Fibroblast of lung (primary cell): ENCODE results near the gene LRRC58. TPM values are rescaled to one million over a fixed set of nuclear protein-coding genes. Genes with fewer than 3 reads are reported as not detected.

Source experiments
- DNase-seq, 2 donors: peaks; one replicate each; pipeline versions ENCODE4 v3.0.0 to v3.0.0-alpha.2; 2010; ENCODE audit warnings: low read depth in 2 of 2
- H2AFZ ChIP-seq: 2 replicates; pipeline ENCODE4 v1.5.1; 2012; ENCODE audit warnings: low read length, control low read depth, inconsistent platforms
- H3K27ac ChIP-seq: 2 replicates; pipeline ENCODE4 v1.5.1; 2011; ENCODE audit warnings: low read length, control low read depth; ENCODE audit not compliant: insufficient read depth
- H3K27me3 ChIP-seq: 2 replicates; pipeline ENCODE4 v1.5.1; 2011; ENCODE audit warnings: mild to moderate bottlenecking, low read length; ENCODE audit not compliant: control insufficient read depth, insufficient read depth
- H3K36me3 ChIP-seq: 2 replicates; pipeline ENCODE4 v1.5.1; 2011; ENCODE audit warnings: low read length; ENCODE audit not compliant: control insufficient read depth, insufficient read depth
- H3K4me1 ChIP-seq: 2 replicates; pipeline ENCODE4 v1.5.1; 2011; ENCODE audit warnings: low read length; ENCODE audit not compliant: control insufficient read depth, insufficient read depth; ENCODE audit errors: extremely low read depth
- H3K4me2 ChIP-seq: 2 replicates; pipeline ENCODE4 v1.5.1; 2011; ENCODE audit warnings: low read length, control low read depth; ENCODE audit not compliant: insufficient read depth; ENCODE audit errors: extremely low read depth
- H3K4me3 ChIP-seq, 4 experiments: fragments of 200-600 bp in 1 of 4; sonication (generic) in 1 of 4; replicated peaks in 1 of 4; 2 replicates each; pipeline ENCODE4 v1.5.1; 2011 to 2016; ENCODE audit warnings: low read length in 4 of 4, low read depth in 3 of 4, mild to moderate bottlenecking in 3 of 4, control low read depth in 2 of 4, inconsistent platforms in 1 of 4, mixed read lengths in 1 of 4; ENCODE audit not compliant: insufficient read depth in 1 of 4; ENCODE audit errors: control extremely low read depth in 1 of 4
- H3K79me2 ChIP-seq: 2 replicates; pipeline ENCODE4 v1.5.1; 2012; ENCODE audit warnings: mild to moderate bottlenecking, low read length, inconsistent platforms; ENCODE audit not compliant: control insufficient read depth, insufficient read depth
- H3K9ac ChIP-seq: 2 replicates; pipeline ENCODE4 v1.5.1; 2011; ENCODE audit warnings: mild to moderate bottlenecking, low read length, control low read depth; ENCODE audit not compliant: insufficient read depth
- H3K9me3 ChIP-seq: 2 replicates; pipeline ENCODE4 v1.5.1; 2012; ENCODE audit warnings: low read depth, low read length; ENCODE audit not compliant: control insufficient read depth, insufficient read depth
- H4K20me1 ChIP-seq: 2 replicates; pipeline ENCODE4 v1.5.1; 2011; ENCODE audit warnings: low read length; ENCODE audit not compliant: control insufficient read depth, insufficient read depth; ENCODE audit errors: extremely low read depth
- EZH2 ChIP-seq: IDR thresholded peaks from 2 replicates; pipeline ENCODE4 v1.5.1; 2012; ENCODE audit warnings: low read length, control low read depth, mild to moderate bottlenecking; ENCODE audit errors: missing control alignments
- polyA plus RNA-seq, 2 donors: library from polyadenylated mRNA; depleted of rRNA in 1 of 2; stranded (reverse) in 1 of 2; unstranded in 1 of 2; fragments of >200 nt; gene quantifications; 2 replicates each; pipeline ENCODE4 v1.2.1, GENCODE V29; 2011 to 2012; ENCODE audit warnings: missing spikeins in 1 of 2
- total RNA-seq: library from RNA; depleted of rRNA; stranded (reverse); fragments of >200 nt; gene quantifications from 2 replicates; pipeline ENCODE4 v1.2.1, GENCODE V29; 2014
- TF ChIP-seq, protein P1 (sequence below), 2 donors: IDR thresholded peaks in 1 of 2; conservative IDR thresholded peaks in 1 of 2; 1 replicate in 1 of 2; 2 replicates in 1 of 2; pipeline ENCODE4 v1.5.1; 2011 to 2012; ENCODE audit warnings: low read length in 2 of 2, control low read depth in 1 of 2, inconsistent platforms in 1 of 2, low read depth in 1 of 2, mild to moderate bottlenecking in 1 of 2

The LRRC58 gene
- total and polyA plus RNA-seq, 2 donors (not counting 1 experiment from before 2014, with no cell fraction given), result 19.8 to 21.7 TPM

- Histone ChIP-seq H3K9me3 (no peaks in the 10 kb centered on the region), H3K4me2 (no peak overlapping the region), H3K4me1 (no peaks in the 10 kb centered on the region), H3K36me3 (no peaks in the 10 kb centered on the region), H3K4me3 (no peak overlapping the region), H3K79me2 (peaks cover 6% of the 10 kb centered on the region), H3K27me3 (no peaks in the 10 kb centered on the region), H3K9ac (no peak overlapping the region), H4K20me1 (peaks cover 1% of the 10 kb centered on the region), H3K27ac (no peak overlapping the region), H2AFZ (no peak overlapping the region)
- TF ChIP-seq, protein P1, sequence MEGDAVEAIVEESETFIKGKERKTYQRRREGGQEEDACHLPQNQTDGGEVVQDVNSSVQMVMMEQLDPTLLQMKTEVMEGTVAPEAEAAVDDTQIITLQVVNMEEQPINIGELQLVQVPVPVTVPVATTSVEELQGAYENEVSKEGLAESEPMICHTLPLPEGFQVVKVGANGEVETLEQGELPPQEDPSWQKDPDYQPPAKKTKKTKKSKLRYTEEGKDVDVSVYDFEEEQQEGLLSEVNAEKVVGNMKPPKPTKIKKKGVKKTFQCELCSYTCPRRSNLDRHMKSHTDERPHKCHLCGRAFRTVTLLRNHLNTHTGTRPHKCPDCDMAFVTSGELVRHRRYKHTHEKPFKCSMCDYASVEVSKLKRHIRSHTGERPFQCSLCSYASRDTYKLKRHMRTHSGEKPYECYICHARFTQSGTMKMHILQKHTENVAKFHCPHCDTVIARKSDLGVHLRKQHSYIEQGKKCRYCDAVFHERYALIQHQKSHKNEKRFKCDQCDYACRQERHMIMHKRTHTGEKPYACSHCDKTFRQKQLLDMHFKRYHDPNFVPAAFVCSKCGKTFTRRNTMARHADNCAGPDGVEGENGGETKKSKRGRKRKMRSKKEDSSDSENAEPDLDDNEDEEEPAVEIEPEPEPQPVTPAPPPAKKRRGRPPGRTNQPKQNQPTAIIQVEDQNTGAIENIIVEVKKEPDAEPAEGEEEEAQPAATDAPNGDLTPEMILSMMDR (conservative IDR thresholded peaks at IDR 0.05 in 1 of 2, IDR thresholded peaks at IDR 0.05 in 1 of 2; ENCODE audit: low read depth in 1 of 2, low read length in 2 of 2), result no peak
- no peak for TF ChIP-seq EZH2
- DNase-seq, result no peak
These were observed 16.5 kb downstream of the LRRC58 start for GRCh38 chr3:120332646-120333045.

GRCh38 chr3:120331076-120331475, 18.1 kb downstream of the LRRC58 start:
- H3K4me3 ChIP-seq, result no peak overlapping the region
- H3K9me3 ChIP-seq, result no peaks in the 10 kb centered on the region
- no peaks in the 10 kb centered on the region for H3K27me3 ChIP-seq
- no peaks in the 10 kb centered on the region for H3K79me2 ChIP-seq
- no peaks in the 10 kb centered on the region for H3K36me3 ChIP-seq
- peaks cover 1% of the 10 kb centered on the region for H4K20me1 ChIP-seq
- H3K9ac ChIP-seq, result no peak overlapping the region
- no peak for DNase-seq
- no peak overlapping the region for H3K27ac ChIP-seq
- no peak overlapping the region for H3K4me2 ChIP-seq
- no peaks in the 10 kb centered on the region for H3K4me1 ChIP-seq
- TF ChIP-seq, protein P1 (conservative IDR thresholded peaks at IDR 0.05 in 1 of 2, IDR thresholded peaks at IDR 0.05 in 1 of 2; ENCODE audit: low read depth in 1 of 2, low read length in 2 of 2), result no peak
- no peak for TF ChIP-seq EZH2
- H2AFZ ChIP-seq, result no peak overlapping the region

- H3K9me3 ChIP-seq, result no peaks in the 10 kb centered on the region
- no peak overlapping the region for H2AFZ ChIP-seq
- no peaks in the 10 kb centered on the region for H3K36me3 ChIP-seq
- H3K27ac ChIP-seq, result no peak overlapping the region
- H3K4me3 ChIP-seq, result no peak overlapping the region
- no peak for DNase-seq
- no peaks in the 10 kb centered on the region for H3K27me3 ChIP-seq
- no peaks in the 10 kb centered on the region for H4K20me1 ChIP-seq
- no peak for TF ChIP-seq EZH2
- TF ChIP-seq, protein P1 (conservative IDR thresholded peaks at IDR 0.05 in 1 of 2, IDR thresholded peaks at IDR 0.05 in 1 of 2; ENCODE audit: low read depth in 1 of 2, low read length in 2 of 2), result no peak
- H3K79me2 ChIP-seq, result no peaks in the 10 kb centered on the region
- H3K4me2 ChIP-seq, result no peak overlapping the region
- no peaks in the 10 kb centered on the region for H3K4me1 ChIP-seq
- no peak overlapping the region for H3K9ac ChIP-seq
These were observed 22.4 kb downstream of the LRRC58 start for GRCh38 chr3:120326784-120327183.
